Psoas muscle (tissue), 8 donors: Measurements from ENCODE around the gene GGT1. TPM values are rescaled to one million over a fixed set of nuclear protein-coding genes. Genes with fewer than 3 reads are reported as not detected.

Experiments
- ATAC-seq, 4 donors: fragments of 200-7000 bp; cut with Tn5 transposase; one replicate each; pipeline ENCODE4 v1.9.1; 2020; ENCODE audit warnings: moderate library complexity in 3 of 4, mild to moderate bottlenecking in 2 of 4
- DNase-seq, 2 donors: peaks; one replicate each; pipeline ENCODE4 v3.0.0-alpha.2; 2020
- H3K27ac ChIP-seq: fragments of 200-600 bp; one replicate; pipeline ENCODE4 v1.8.0; 2022
- H3K27me3 ChIP-seq, 3 donors: fragments of 200-600 bp in 1 of 3; one replicate each; pipeline versions ENCODE4 v1.6.1 to v1.8.0; 2013 to 2022; ENCODE audit warnings: low read length in 2 of 3, mild to moderate bottlenecking in 2 of 3, moderate library complexity in 1 of 3; ENCODE audit not compliant: insufficient read depth in 3 of 3
- H3K36me3 ChIP-seq, 2 donors: fragments of 200-600 bp in 1 of 2; one replicate each; pipeline versions ENCODE4 v1.6.1 to v1.8.0; 2013 to 2022; ENCODE audit warnings: low read depth in 1 of 2, mild to moderate bottlenecking in 1 of 2, moderate library complexity in 1 of 2; ENCODE audit not compliant: insufficient read depth in 1 of 2
- H3K4me1 ChIP-seq: fragments of 200-600 bp; one replicate; pipeline ENCODE4 v1.8.0; 2022
- H3K4me3 ChIP-seq: fragments of 200-600 bp; one replicate; pipeline ENCODE4 v1.8.0; 2022; ENCODE audit warnings: mild to moderate bottlenecking
- H3K9me3 ChIP-seq: fragments of 200-600 bp; one replicate; pipeline ENCODE4 v1.8.0; 2022
- WGBS, 3 donors: extraction: QIAGEN DNeasy Blood & Tissue Kit; methylation state at CpG; one replicate each; pipeline versions ENCODE4 v1.1.6 to v1.1.7; 2013; 5-methylcytosine and 5-hydroxymethylcytosine counted together
- intact Hi-C, 2 donors: fragments of 100-400 bp; cut with DNase I; formaldehyde crosslinking; loops; one replicate each; pipeline versions ENCODE4 v1.11.0 to v1.14.2; 2022
- polyA plus RNA-seq, 3 donors: library from polyadenylated mRNA; stranded (reverse); fragments of 200-250 nt; gene quantifications; one replicate each; pipeline ENCODE4 v1.2.3, GENCODE V29; 2013
- total RNA-seq, 4 donors: library from RNA; stranded (reverse); fragmentation: NEBNext Ultra II Directional in 2 of 4; extraction: Animal tissue kit (Norgen Biotek cat#: 25700) in 2 of 4; gene quantifications; one replicate each; pipeline versions ENCODE4 v1.2.1 to v1.2.4, GENCODE V29; 2021 to 2023
- TF ChIP-seq, protein P1 (sequence below): fragments of 200-600 bp; IDR thresholded peaks from one replicate; pipeline ENCODE4 v1.8.0; 2022; ENCODE audit warnings: antibody characterized with exemption
- donor health status: healthy with polysubstance abuse.
- donor health status: DM: no; HTN: no; CAD: no; lungs with moderate emphysema.
- donor health status: Bipolar disorder and iron deficiency.
- donor health status: healthy.
- donor health status: DM: yes; HTN: yes; CAD: no.
- donor health status: DM: no; HTN: no; CAD: no.
- donor health status: DM: no; HTN: no; CAD: no.
- donor health status: DM: yes; HTN: yes; CAD: no.

GGT1 gene
- total and polyA plus RNA-seq, 7 donors, result 0.52 to 2.6 (median 0.97) TPM

DNA sequence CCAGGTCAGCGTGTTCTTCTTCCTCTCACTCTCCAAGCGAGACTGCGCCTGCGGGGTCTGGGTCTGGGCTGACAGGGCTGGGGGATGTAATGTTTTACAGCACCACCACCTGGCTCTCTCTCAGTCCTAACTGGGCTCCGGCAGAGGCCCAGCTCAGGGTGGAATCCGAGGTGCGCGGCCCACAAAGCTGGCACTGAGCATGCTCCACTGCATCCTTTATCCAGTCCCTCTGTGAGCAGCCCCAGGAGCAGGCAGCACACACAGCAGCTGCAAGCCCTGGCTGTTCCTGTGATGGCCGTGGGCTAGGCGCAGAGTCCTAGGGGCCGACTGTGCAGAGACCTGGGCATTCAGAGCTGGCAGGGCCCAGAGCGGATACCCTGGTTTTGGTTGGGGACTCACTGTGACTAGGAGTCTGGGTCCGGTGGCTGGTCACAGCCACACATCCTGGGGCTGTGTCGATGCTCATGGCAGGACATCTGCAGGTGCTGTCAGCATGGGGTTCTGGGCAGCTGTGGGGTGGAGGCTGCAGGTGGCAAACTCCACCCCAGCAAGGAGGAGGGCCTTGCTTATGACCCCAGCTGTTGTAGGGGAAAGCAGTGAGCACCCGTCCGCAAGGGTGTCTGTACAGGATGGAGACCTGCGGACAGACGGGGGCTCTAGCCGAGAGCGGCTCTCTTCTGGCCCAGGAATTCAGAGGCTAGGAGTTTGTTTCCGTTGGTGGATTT is 14.1 kb upstream of the GGT1 start:
- TF ChIP-seq, protein P1, sequence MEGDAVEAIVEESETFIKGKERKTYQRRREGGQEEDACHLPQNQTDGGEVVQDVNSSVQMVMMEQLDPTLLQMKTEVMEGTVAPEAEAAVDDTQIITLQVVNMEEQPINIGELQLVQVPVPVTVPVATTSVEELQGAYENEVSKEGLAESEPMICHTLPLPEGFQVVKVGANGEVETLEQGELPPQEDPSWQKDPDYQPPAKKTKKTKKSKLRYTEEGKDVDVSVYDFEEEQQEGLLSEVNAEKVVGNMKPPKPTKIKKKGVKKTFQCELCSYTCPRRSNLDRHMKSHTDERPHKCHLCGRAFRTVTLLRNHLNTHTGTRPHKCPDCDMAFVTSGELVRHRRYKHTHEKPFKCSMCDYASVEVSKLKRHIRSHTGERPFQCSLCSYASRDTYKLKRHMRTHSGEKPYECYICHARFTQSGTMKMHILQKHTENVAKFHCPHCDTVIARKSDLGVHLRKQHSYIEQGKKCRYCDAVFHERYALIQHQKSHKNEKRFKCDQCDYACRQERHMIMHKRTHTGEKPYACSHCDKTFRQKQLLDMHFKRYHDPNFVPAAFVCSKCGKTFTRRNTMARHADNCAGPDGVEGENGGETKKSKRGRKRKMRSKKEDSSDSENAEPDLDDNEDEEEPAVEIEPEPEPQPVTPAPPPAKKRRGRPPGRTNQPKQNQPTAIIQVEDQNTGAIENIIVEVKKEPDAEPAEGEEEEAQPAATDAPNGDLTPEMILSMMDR, result no peak
- Histone ChIP-seq H3K36me3 (peaks cover 0 to 44% of the 10 kb centered on the region in 2 donors), H3K4me3 (no peak overlapping the region), H3K9me3 (no peaks in the 10 kb centered on the region), H3K4me1 (no peaks in the 10 kb centered on the region), H3K27me3 (no peaks in the 10 kb centered on the region), H3K27ac (no peak overlapping the region)
- intact Hi-C loops, result no loop called here
- 74 to 89% (median 79%) methylated on average over 21 of the region's 21 CpGs for WGBS, 3 donors
- ATAC-seq (no peak), DNase-seq (no peak)

DNA sequence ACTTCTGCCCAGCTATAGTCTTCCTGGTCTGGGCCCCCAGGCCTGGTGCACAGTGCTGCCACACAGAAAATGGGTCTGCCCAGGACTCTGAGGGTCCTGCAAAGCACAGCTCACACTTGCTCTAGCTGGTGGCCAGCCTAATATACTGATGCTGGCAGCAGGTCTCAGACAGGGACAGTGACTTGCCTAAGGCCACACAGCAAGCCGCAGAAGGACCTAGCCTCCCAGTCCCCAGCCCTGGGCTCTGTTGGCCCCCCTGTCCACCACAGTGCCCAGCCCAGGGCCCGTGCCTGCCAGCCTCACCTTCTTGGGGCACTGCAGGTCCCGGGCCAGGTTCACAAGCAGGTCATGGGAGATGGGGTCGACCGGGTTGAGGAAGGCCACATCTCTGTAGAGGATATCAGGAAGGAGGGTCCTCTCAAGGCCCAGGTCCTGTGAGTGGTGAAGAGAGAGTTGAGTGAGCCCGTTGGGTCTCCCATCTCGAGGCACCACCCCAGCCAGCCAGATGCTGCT is 13.4 kb upstream of the GGT1 start:
- Histone ChIP-seq H3K27ac (no peak overlapping the region), H3K4me3 (no peak overlapping the region), H3K4me1 (no peaks in the 10 kb centered on the region), H3K36me3 (peaks cover 0 to 44% of the 10 kb centered on the region in 2 donors), H3K27me3 (no peaks in the 10 kb centered on the region), H3K9me3 (no peaks in the 10 kb centered on the region)
- DNase-seq (no peak), ATAC-seq (no peak)
- TF ChIP-seq, protein P1, result no peak
- intact Hi-C loops, result no loop called here
- WGBS, 3 donors, result 86 to 90% (median 90%) methylated on average over 7 of the region's 7 CpGs

DNA sequence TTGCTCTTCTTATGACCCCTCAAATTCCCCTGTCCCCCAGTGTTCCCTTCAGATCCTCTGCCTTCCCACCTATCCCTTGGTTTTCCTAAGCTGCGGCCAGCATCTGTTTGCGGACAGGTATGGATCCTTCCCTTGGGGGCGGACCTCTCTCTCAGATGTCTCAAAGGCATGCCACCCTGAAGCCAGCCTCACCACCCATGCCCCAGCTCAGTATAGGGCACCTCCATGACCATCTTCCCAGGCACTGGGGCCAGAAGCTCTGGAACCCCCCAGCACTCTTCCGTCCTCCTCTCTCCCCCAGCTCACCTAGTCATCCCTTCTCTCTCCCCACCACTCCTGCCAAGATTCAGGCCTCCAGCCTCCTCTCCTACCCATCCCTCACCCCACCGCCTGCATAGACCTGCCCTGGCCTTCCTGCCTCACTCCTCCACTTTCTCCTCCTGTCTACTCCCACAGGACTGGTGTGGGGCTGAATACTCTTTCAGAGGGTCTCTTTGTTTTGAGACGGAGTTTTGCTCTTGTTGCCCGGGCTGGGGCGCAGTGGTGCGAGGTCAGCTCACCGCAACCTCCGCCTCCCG is 12.3 kb upstream of the GGT1 start:
- TF ChIP-seq, protein P1, result no peak
- 95 to 97% (median 97%) methylated on average over 11 to 12 of the region's 12 CpGs for WGBS, 3 donors
- ATAC-seq, result no peak
- H3K4me1 ChIP-seq, result no peaks in the 10 kb centered on the region
- H3K27me3 ChIP-seq, result no peaks in the 10 kb centered on the region
- H3K9me3 ChIP-seq, result no peaks in the 10 kb centered on the region
- peaks cover 0 to 40% of the 10 kb centered on the region in 2 donors for H3K36me3 ChIP-seq
- no peak for DNase-seq
- intact Hi-C loops, result no loop called here
- no peak overlapping the region for H3K4me3 ChIP-seq
- H3K27ac ChIP-seq, result no peak overlapping the region

DNA sequence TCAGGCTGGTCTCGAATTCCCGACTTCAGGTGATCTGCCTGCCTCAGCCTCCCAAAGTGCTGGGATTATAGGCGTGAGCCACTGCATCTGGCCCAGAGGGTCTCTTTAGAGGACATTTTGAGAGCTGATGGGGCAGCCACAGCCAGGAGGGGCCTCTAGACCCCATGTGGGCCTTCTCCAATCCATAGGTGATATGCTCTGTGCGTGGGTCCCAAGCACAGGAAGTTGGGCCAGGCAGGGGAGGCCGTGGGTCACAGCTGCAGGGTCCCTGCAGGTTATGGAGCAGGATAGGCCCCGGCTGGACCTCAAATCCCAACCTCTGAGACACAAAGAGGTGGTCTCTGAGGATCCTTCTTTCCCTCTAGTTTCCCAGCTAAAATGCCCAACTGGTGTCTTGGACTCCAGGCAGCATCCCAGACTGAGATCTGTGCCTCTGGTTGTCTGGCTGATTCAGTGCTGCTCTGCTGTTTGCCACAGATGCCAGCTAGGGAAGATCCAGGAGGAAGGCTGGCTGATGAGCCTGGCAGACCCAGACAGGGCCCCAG is 11.6 kb upstream of the GGT1 start:
- Histone ChIP-seq H3K27ac (no peak overlapping the region), H3K4me1 (no peaks in the 10 kb centered on the region), H3K9me3 (no peaks in the 10 kb centered on the region), H3K27me3 (no peaks in the 10 kb centered on the region), H3K4me3 (no peak overlapping the region), H3K36me3 (peaks cover 0 to 34% of the 10 kb centered on the region in 2 donors)
- intact Hi-C loops, result no loop called here
- DNase-seq (no peak), ATAC-seq (no peak)
- TF ChIP-seq, protein P1, result no peak
- WGBS, 3 donors, result 92 to 97% (median 94%) methylated on average over 6 of the region's 6 CpGs
